WTC11 (cell line): ENCODE results near the gene ADISSP. TPM values are rescaled to one million over a fixed set of nuclear protein-coding genes. Genes with fewer than 3 reads are reported as not detected.

ENCODE experiments used
- ATAC-seq: fragments of 200-7000 bp; cut with Tn5 transposase; 2 replicates; pipeline ENCODE4 v1.10.0; 2021; ENCODE audit warnings: mild to moderate bottlenecking, moderate library complexity
- Bru-seq: library from RNA; stranded (reverse); fragments of 400-500 nt; gene quantifications from one replicate; lab custom pipeline; 2021; lab: Mats Ljungman, UMichigan
- CTCF ChIA-PET: fragments of 300-600 bp; sonication (Branson Sonifier 250); formaldehyde crosslinking; loops from one replicate; lab custom pipeline; 2021; ENCODE audit warnings: antibody characterized with exemption; lab: Charles Lee
- POLR2A ChIA-PET: fragments of 350-600 bp; sonication (Branson Sonifier 250); formaldehyde crosslinking; loops from one replicate; lab custom pipeline; 2021; ENCODE audit warnings: antibody characterized with exemption; lab: Charles Lee
- DNase-seq: peaks from one replicate; pipeline ENCODE4 v3.0.0; 2021; ENCODE audit warnings: low spot score
- H3K27ac Mint-ChIP-seq: 2 replicates; pipeline ENCODE4 v1.8.0; 2021; ENCODE audit warnings: mixed read lengths
- H3K27me3 Mint-ChIP-seq: 2 replicates; pipeline ENCODE4 v1.8.0; 2021; ENCODE audit warnings: low read depth, mild to moderate bottlenecking, moderate library complexity, mixed read lengths
- H3K36me3 Mint-ChIP-seq: 2 replicates; pipeline ENCODE4 v1.8.0; 2021; ENCODE audit warnings: mixed read lengths
- H3K4me1 Mint-ChIP-seq: 2 replicates; pipeline ENCODE4 v1.8.0; 2022; ENCODE audit warnings: mixed read lengths
- H3K4me3 Mint-ChIP-seq: 2 replicates; pipeline ENCODE4 v1.8.0; 2021; ENCODE audit warnings: mild to moderate bottlenecking, moderate library complexity, mixed read lengths
- H3K9me3 Mint-ChIP-seq: 2 replicates; pipeline ENCODE4 v1.8.0; 2021; ENCODE audit warnings: mixed read lengths
- ATF1 ChIP-seq: sonication (generic); formaldehyde crosslinking; IDR thresholded peaks from 2 replicates; pipeline ENCODE4 v1.8.1; 2023; ENCODE audit warnings: mild to moderate bottlenecking, moderate library complexity, missing genetic modification reagents
- CREB1 ChIP-seq: sonication (generic); formaldehyde crosslinking; IDR thresholded peaks from 2 replicates; pipeline ENCODE4 v1.8.0; 2023; ENCODE audit warnings: mild to moderate bottlenecking, missing genetic modification reagents
- ELF4 ChIP-seq: sonication (generic); formaldehyde crosslinking; IDR thresholded peaks from 2 replicates; pipeline ENCODE4 v1.8.1; 2022; ENCODE audit warnings: low read depth, mild to moderate bottlenecking, moderate library complexity, missing genetic modification reagents
- FOXK1 ChIP-seq: sonication (generic); formaldehyde crosslinking; IDR thresholded peaks from 2 replicates; pipeline ENCODE4 v1.8.0; 2022; ENCODE audit warnings: mild to moderate bottlenecking, moderate library complexity, missing genetic modification reagents
- FOXP1 ChIP-seq: sonication (generic); formaldehyde crosslinking; IDR thresholded peaks from 2 replicates; pipeline ENCODE4 v1.8.0; 2022; ENCODE audit warnings: missing genetic modification reagents, mild to moderate bottlenecking, moderate library complexity, borderline replicate concordance
- GABPB1 ChIP-seq: sonication (generic); formaldehyde crosslinking; IDR thresholded peaks from 2 replicates; pipeline ENCODE4 v1.8.1; 2023; ENCODE audit warnings: mild to moderate bottlenecking, missing genetic modification reagents
- HMGA2 ChIP-seq: fragments of 250-450 bp; sonication (Bioruptor Pico); IDR thresholded peaks from 2 replicates; pipeline ENCODE4 v1.4.0; 2021; ENCODE audit warnings: mild to moderate bottlenecking, moderate library complexity
- NFYB ChIP-seq: sonication (generic); formaldehyde crosslinking; conservative IDR thresholded peaks from 2 replicates; pipeline ENCODE4 v1.8.0; 2022; ENCODE audit warnings: low read depth, missing genetic modification reagents
- PRRX2 ChIP-seq: fragments of 250-450 bp; sonication (Bioruptor Pico); IDR thresholded peaks from 2 replicates; pipeline ENCODE4 v1.8.0; 2021; ENCODE audit warnings: mild to moderate bottlenecking
- RELA ChIP-seq: sonication (generic); formaldehyde crosslinking; IDR thresholded peaks from 2 replicates; pipeline ENCODE4 v1.8.1; 2022; ENCODE audit warnings: missing genetic modification reagents, mild to moderate bottlenecking, borderline replicate concordance
- SP1 ChIP-seq: sonication (generic); formaldehyde crosslinking; conservative IDR thresholded peaks from 2 replicates; pipeline ENCODE4 v1.8.1; 2022; ENCODE audit warnings: missing genetic modification reagents
- ZNF232 ChIP-seq: sonication (generic); formaldehyde crosslinking; IDR thresholded peaks from 2 replicates; pipeline ENCODE4 v1.8.0; 2022; ENCODE audit warnings: mild to moderate bottlenecking, missing genetic modification reagents
- ZNF671 ChIP-seq: fragments of 250-450 bp; sonication (Bioruptor Pico); IDR thresholded peaks from 2 replicates; pipeline ENCODE4 v1.8.0; 2021; ENCODE audit warnings: mild to moderate bottlenecking
- long read RNA-seq, 3 experiments: library from RNA in 1 of 3; library from capped mRNA in 1 of 3; library from polyadenylated mRNA in 1 of 3; unstranded in 2 of 3; stranded (forward) in 1 of 3; transcript quantifications; one replicate each; pipeline ENCODE4 v2.0.0, GENCODE V29; 2021
- total RNA-seq: library from RNA; stranded (reverse); gene quantifications from 3 replicates; pipeline ENCODE4 v1.2.3, GENCODE V29; 2021
- TF ChIP-seq, protein P1 (sequence below): sonication (generic); formaldehyde crosslinking; IDR thresholded peaks from 2 replicates; pipeline ENCODE4 v1.8.0; 2022; ENCODE audit warnings: mild to moderate bottlenecking, missing genetic modification reagents
- TF ChIP-seq, protein P2 (sequence below): sonication (generic); formaldehyde crosslinking; IDR thresholded peaks from 2 replicates; pipeline ENCODE4 v1.8.0; 2022; ENCODE audit warnings: mild to moderate bottlenecking, missing genetic modification reagents
- TF ChIP-seq, protein P3 (sequence below): sonication (generic); formaldehyde crosslinking; IDR thresholded peaks from 2 replicates; pipeline ENCODE4 v1.8.1; 2022; ENCODE audit warnings: mild to moderate bottlenecking, moderate library complexity, missing genetic modification reagents
- TF ChIP-seq, protein P4 (sequence below): sonication (generic); formaldehyde crosslinking; IDR thresholded peaks from 2 replicates; pipeline ENCODE4 v1.8.0; 2023; ENCODE audit warnings: mild to moderate bottlenecking, missing genetic modification reagents
- TF ChIP-seq, protein P5 (sequence below): sonication (generic); formaldehyde crosslinking; IDR thresholded peaks from 2 replicates; pipeline ENCODE4 v1.8.1; 2023; ENCODE audit warnings: mild to moderate bottlenecking, missing genetic modification reagents, borderline replicate concordance
- TF ChIP-seq, protein P6 (sequence below): sonication (generic); formaldehyde crosslinking; IDR thresholded peaks from 2 replicates; pipeline ENCODE4 v1.8.1; 2022; ENCODE audit warnings: mild to moderate bottlenecking, missing genetic modification reagents, moderate library complexity, borderline replicate concordance
- TF ChIP-seq, protein P7 (sequence below): sonication (generic); formaldehyde crosslinking; IDR thresholded peaks from 2 replicates; pipeline ENCODE4 v1.8.1; 2023; ENCODE audit warnings: mild to moderate bottlenecking, missing genetic modification reagents

The ADISSP gene
- 109 to 129 TPM (median 113 TPM) in 3 replicates for total RNA-seq
- Bru-seq, nascent RNA: percentile 67 among the genes with signal in this experiment
- long read RNA-seq, experiment 1, transcript C20orf27-202 (6 exons, 1,886 nt): major isoform, 334 of 386 reads
- long read RNA-seq, experiment 1, transcript C20orf27-201 (6 exons, 1,302 nt): minor isoform, 8 of 386 reads
- long read RNA-seq, experiment 1, partial matches to known transcripts: 24 of 386 reads
- long read RNA-seq, experiment 1, other reads (novel, unspliced or antisense): 20 of 386 reads
- long read RNA-seq, experiment 2, transcript C20orf27-201 (6 exons, 1,302 nt): minor isoform, 5 of 219 reads
- long read RNA-seq, experiment 2, transcript C20orf27-202 (6 exons, 1,886 nt): major isoform, 148 of 219 reads
- long read RNA-seq, experiment 2, partial matches to known transcripts: 38 of 219 reads
- long read RNA-seq, experiment 2, other reads (novel, unspliced or antisense): 28 of 219 reads
- long read RNA-seq, experiment 3, transcript C20orf27-202 (6 exons, 1,886 nt): major isoform, 482 of 523 reads
- long read RNA-seq, experiment 3, partial matches to known transcripts: 11 of 523 reads
- long read RNA-seq, experiment 3, other reads (novel, unspliced or antisense): 25 of 523 reads

DNA sequence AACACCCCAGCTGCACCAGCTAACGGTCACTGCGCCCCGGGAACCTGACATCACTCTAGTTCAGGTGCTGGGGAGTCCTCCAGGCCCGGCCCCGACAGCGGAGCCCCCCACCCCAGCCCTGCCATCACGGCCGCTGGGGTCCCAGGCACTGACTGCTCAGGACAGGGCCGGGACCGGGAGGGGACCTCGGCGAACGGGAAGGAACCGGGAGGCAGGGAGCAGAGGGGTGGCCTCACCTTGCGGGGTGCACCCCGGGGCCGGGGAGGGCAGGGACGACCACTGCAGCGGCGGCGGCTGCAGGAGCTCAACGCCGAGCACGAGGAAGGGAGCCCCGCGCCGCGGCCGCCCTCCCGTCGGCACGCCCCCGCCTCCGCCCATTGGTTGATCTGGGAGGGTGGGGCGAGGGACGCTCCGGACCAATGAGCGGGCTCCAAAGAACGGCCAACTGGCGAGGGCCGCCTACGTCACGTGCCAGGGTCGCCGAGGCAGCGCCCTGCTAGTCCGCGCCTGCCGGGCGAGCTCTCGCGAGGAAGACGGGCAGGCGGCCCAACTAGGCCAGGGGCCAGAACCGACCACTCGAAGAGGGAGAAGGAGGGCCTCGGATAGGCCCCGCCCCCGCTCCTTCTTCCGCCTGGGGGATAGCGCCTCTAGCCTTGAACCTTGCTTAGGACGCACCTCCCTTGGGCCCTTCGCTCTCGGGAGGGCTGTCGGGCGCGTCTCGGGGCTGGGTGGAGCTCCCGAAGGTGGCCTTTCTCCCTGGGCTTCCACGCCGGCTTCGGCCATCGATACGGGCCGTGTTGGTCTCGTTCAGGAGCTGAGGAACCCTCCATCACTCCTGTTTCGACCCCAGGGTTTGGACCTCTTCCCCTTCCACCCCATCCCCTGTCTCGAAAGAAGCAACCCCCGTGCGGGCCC is at the start of gene ADISSP:
Gene ADISSP (minus strand): TSS at position 327 of the 915 bp plus-strand sequence. CDS start 7,653 bp downstream, outside the sequence.
- POLR2A ChIA-PET: interaction anchor here (0.5 to 2.3 kb wide), 6 partner anchors 10 to 318 kb away, joined by 3 to 14 read pairs (median 5); partner anchors contain the start of gene HSPA12B
- TF ChIP-seq, protein P1, sequence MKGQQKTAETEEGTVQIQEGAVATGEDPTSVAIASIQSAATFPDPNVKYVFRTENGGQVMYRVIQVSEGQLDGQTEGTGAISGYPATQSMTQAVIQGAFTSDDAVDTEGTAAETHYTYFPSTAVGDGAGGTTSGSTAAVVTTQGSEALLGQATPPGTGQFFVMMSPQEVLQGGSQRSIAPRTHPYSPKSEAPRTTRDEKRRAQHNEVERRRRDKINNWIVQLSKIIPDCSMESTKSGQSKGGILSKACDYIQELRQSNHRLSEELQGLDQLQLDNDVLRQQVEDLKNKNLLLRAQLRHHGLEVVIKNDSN: peak; percentile 98
- 0 out of 2 replicates have a peak, but pooled peaks have one; percentile 15 for TF ChIP-seq HMGA2 (CRISPR knock-in tag)
- TF ChIP-seq SP1 (CRISPR knock-in tag): peak; percentile 87
- TF ChIP-seq, protein P2, sequence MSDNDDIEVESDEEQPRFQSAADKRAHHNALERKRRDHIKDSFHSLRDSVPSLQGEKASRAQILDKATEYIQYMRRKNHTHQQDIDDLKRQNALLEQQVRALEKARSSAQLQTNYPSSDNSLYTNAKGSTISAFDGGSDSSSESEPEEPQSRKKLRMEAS (CRISPR knock-in tag): peak; percentile 92
- no peak; the same call in 1 of the 2 replicates for TF ChIP-seq FOXP1
- TF ChIP-seq CREB1: 0 out of 2 replicates have a peak, but pooled peaks have one; percentile 16
- peak; percentile 71 for TF ChIP-seq ZNF232 (CRISPR knock-in tag)
- TF ChIP-seq FOXK1 (CRISPR knock-in tag): peak; percentile 17; the same call in 1 of the 2 replicates
- TF ChIP-seq, protein P3, sequence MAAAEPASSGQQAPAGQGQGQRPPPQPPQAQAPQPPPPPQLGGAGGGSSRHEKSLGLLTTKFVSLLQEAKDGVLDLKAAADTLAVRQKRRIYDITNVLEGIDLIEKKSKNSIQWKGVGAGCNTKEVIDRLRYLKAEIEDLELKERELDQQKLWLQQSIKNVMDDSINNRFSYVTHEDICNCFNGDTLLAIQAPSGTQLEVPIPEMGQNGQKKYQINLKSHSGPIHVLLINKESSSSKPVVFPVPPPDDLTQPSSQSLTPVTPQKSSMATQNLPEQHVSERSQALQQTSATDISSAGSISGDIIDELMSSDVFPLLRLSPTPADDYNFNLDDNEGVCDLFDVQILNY (CRISPR knock-in tag): peak; percentile 85
- TF ChIP-seq NFYB (CRISPR knock-in tag): peak; percentile 73
- TF ChIP-seq, protein P4, sequence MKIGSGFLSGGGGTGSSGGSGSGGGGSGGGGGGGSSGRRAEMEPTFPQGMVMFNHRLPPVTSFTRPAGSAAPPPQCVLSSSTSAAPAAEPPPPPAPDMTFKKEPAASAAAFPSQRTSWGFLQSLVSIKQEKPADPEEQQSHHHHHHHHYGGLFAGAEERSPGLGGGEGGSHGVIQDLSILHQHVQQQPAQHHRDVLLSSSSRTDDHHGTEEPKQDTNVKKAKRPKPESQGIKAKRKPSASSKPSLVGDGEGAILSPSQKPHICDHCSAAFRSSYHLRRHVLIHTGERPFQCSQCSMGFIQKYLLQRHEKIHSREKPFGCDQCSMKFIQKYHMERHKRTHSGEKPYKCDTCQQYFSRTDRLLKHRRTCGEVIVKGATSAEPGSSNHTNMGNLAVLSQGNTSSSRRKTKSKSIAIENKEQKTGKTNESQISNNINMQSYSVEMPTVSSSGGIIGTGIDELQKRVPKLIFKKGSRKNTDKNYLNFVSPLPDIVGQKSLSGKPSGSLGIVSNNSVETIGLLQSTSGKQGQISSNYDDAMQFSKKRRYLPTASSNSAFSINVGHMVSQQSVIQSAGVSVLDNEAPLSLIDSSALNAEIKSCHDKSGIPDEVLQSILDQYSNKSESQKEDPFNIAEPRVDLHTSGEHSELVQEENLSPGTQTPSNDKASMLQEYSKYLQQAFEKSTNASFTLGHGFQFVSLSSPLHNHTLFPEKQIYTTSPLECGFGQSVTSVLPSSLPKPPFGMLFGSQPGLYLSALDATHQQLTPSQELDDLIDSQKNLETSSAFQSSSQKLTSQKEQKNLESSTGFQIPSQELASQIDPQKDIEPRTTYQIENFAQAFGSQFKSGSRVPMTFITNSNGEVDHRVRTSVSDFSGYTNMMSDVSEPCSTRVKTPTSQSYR (CRISPR knock-in tag): 0 out of 2 replicates have a peak, but pooled peaks have one; percentile 45
- TF ChIP-seq, protein P5, sequence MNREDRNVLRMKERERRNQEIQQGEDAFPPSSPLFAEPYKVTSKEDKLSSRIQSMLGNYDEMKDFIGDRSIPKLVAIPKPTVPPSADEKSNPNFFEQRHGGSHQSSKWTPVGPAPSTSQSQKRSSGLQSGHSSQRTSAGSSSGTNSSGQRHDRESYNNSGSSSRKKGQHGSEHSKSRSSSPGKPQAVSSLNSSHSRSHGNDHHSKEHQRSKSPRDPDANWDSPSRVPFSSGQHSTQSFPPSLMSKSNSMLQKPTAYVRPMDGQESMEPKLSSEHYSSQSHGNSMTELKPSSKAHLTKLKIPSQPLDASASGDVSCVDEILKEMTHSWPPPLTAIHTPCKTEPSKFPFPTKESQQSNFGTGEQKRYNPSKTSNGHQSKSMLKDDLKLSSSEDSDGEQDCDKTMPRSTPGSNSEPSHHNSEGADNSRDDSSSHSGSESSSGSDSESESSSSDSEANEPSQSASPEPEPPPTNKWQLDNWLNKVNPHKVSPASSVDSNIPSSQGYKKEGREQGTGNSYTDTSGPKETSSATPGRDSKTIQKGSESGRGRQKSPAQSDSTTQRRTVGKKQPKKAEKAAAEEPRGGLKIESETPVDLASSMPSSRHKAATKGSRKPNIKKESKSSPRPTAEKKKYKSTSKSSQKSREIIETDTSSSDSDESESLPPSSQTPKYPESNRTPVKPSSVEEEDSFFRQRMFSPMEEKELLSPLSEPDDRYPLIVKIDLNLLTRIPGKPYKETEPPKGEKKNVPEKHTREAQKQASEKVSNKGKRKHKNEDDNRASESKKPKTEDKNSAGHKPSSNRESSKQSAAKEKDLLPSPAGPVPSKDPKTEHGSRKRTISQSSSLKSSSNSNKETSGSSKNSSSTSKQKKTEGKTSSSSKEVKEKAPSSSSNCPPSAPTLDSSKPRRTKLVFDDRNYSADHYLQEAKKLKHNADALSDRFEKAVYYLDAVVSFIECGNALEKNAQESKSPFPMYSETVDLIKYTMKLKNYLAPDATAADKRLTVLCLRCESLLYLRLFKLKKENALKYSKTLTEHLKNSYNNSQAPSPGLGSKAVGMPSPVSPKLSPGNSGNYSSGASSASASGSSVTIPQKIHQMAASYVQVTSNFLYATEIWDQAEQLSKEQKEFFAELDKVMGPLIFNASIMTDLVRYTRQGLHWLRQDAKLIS: peak; percentile 26; the same call in 1 of the 2 replicates
- peak; percentile 61 for TF ChIP-seq GABPB1 (CRISPR knock-in tag)
- TF ChIP-seq, protein P6, sequence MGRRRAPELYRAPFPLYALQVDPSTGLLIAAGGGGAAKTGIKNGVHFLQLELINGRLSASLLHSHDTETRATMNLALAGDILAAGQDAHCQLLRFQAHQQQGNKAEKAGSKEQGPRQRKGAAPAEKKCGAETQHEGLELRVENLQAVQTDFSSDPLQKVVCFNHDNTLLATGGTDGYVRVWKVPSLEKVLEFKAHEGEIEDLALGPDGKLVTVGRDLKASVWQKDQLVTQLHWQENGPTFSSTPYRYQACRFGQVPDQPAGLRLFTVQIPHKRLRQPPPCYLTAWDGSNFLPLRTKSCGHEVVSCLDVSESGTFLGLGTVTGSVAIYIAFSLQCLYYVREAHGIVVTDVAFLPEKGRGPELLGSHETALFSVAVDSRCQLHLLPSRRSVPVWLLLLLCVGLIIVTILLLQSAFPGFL (CRISPR knock-in tag): peak; percentile 56; the same call in 1 of the 2 replicates
- TF ChIP-seq PRRX2 (CRISPR knock-in tag): no peak
- peak; percentile 58; the same call in 1 of the 2 replicates for TF ChIP-seq ELF4
- TF ChIP-seq, protein P7, sequence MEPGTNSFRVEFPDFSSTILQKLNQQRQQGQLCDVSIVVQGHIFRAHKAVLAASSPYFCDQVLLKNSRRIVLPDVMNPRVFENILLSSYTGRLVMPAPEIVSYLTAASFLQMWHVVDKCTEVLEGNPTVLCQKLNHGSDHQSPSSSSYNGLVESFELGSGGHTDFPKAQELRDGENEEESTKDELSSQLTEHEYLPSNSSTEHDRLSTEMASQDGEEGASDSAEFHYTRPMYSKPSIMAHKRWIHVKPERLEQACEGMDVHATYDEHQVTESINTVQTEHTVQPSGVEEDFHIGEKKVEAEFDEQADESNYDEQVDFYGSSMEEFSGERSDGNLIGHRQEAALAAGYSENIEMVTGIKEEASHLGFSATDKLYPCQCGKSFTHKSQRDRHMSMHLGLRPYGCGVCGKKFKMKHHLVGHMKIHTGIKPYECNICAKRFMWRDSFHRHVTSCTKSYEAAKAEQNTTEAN (CRISPR knock-in tag): peak; percentile 33; the same call in 1 of the 2 replicates
- TF ChIP-seq ATF1 (CRISPR knock-in tag): no peak
- TF ChIP-seq RELA (CRISPR knock-in tag): no peak; the same call in 1 of the 2 replicates
- TF ChIP-seq ZNF671 (CRISPR knock-in tag): no peak

More for the DNA sequence above, at the start of gene ADISSP:
- Mint-ChIP-seq H3K9me3 (no peaks in the 10 kb centered on the region), H3K36me3 (no peaks in the 10 kb centered on the region), H3K27ac (peak within 1 kb of the TSS; percentile 79; the same call in 1 of the 2 replicates), H3K4me3 (peak within 1 kb of the TSS; percentile 94), H3K4me1 (peaks cover 19% of the 10 kb centered on the region), H3K27me3 (peaks cover 13% of the 10 kb centered on the region)
- ATAC-seq (peak; percentile 94), DNase-seq (peak; percentile 99)
- CTCF ChIA-PET: interaction anchor here (0.5 to 8.1 kb wide), 34 partner anchors 9 to 325 kb away, joined by 3 to 195 read pairs (median 5); partner anchors contain the start of genes ADAM33, AP5S1, CENPB and HSPA12B
